Activated CD4-positive, alpha-beta T cell treated with anti-CD3 and anti-CD28 coated beads, Interleukin-2, Interleukin-6, amounts not matched to agents 100 ng/mL and 50 ng/mL, durations not matched to agents 16 hours and 8 hours (primary cell): ENCODE measurements around the gene CPT1B.

Experiments used
- DNase-seq: peaks from one replicate; pipeline ENCODE4 v3.0.0-alpha.2; 2020

The CPT1B gene

GRCh38 chr22:50568626-50569025, 9.6 kb downstream of the CPT1B start:
- no peak for DNase-seq

GRCh38 chr22:50567721-50568252, 10.4 kb downstream of the CPT1B start:
- no peak for DNase-seq

- DNase-seq, result no peak
These were observed 13.9 kb downstream of the CPT1B start for GRCh38 chr22:50564289-50564688.

- DNase-seq, result no peak
These were observed 14.6 kb downstream of the CPT1B start for GRCh38 chr22:50563413-50564160.

GRCh38 chr22:50562523-50563412, 15.5 kb downstream of the CPT1B start, which contains the start of gene SYCE3:
SYCE3 (minus strand) TSS chr22:50562919; CDS start chr22:50556405, 6,514 bp downstream.
- peak; percentile 99 for DNase-seq

- DNase-seq, result no peak
These were observed 16.5 kb downstream of the CPT1B start for GRCh38 chr22:50561401-50562358.

GRCh38 chr22:50560034-50560433, 18.2 kb downstream of the CPT1B start:
- no peak for DNase-seq

- no peak for DNase-seq
These were observed 21.5 kb downstream of the CPT1B start for GRCh38 chr22:50556703-50557102.

- DNase-seq, result no peak
These were observed 24.9 kb downstream of the CPT1B start for GRCh38 chr22:50553310-50553709.

GRCh38 chr22:50551160-50551752, 27.0 kb downstream of the CPT1B start:
- no peak for DNase-seq

- no peak for DNase-seq
These were observed 27.8 kb downstream of the CPT1B start for GRCh38 chr22:50550395-50550794.

- DNase-seq, result no peak
These were observed 29.1 kb downstream of the CPT1B start for GRCh38 chr22:50548921-50549790.

GRCh38 chr22:50548040-50548920, 29.9 kb downstream of the CPT1B start:
- DNase-seq, result peak; percentile 55

- no peak for DNase-seq
These were observed 30.8 kb downstream of the CPT1B start for GRCh38 chr22:50547263-50547985.

GRCh38 chr22:50546326-50547262, 31.6 kb downstream of the CPT1B start:
- DNase-seq, result no peak

GRCh38 chr22:50545522-50546325, 32.5 kb downstream of the CPT1B start, which contains the start of gene KLHDC7B:
KLHDC7B (plus strand) TSS chr22:50545899; CDS start chr22:50546244, 345 bp downstream.
- peak; percentile 65 for DNase-seq

GRCh38 chr22:50544746-50545253, 33.4 kb downstream of the CPT1B start:
- DNase-seq, result peak; percentile 67
